HepG2 (cell line): ENCODE measurements around the gene PHEX. TPM values are rescaled to one million over a fixed set of nuclear protein-coding genes. Genes with fewer than 3 reads are reported as not detected.

Source experiments
- ATAC-seq: fragments of 200-7000 bp; cut with Tn5 transposase; 3 replicates; pipeline ENCODE4 v1.9.1; 2020; ENCODE audit warnings: mild to moderate bottlenecking, moderate library complexity
- BruUV-seq: library from RNA; stranded (reverse); fragments of 400-500 nt; replicated peaks from 2 replicates; lab custom pipeline; 2021; lab: Mats Ljungman, UMichigan
- CTCF ChIA-PET: fragments of 300-600 bp; formaldehyde crosslinking; extraction: SDS; loops from one replicate; lab custom pipeline; 2021; ENCODE audit warnings: low total read pairs, inconsistent platforms, low intra/inter-chr PET ratio; lab: Yijun Ruan, JAX
- POLR2A ChIA-PET: fragments of 350-600 bp; sonication (Branson Sonifier 250); formaldehyde crosslinking; loops from one replicate; lab custom pipeline; 2020; ENCODE audit warnings: antibody characterized with exemption, inconsistent platforms; lab: Yijun Ruan, JAX
- DNase-seq: peaks from one replicate; pipeline ENCODE4 v3.0.0-alpha.2; 2015; ENCODE audit warnings: low spot score
- FAIRE-seq: peaks from 3 replicates; lab custom pipeline; 2011; peaks lifted over from hg19 to GRCh38; lab: Jason Lieb, UNC
- H2AFZ ChIP-seq: one replicate; pipeline ENCODE4 v1.6.1; 2011; ENCODE audit warnings: low read length, inconsistent platforms
- H3K27ac ChIP-seq: fragments of 300-600 bp; 3 replicates; pipeline ENCODE4 v1.8.0; 2011; ENCODE audit warnings: mixed run types, mild to moderate bottlenecking, mixed read lengths, low read length, inconsistent platforms; ENCODE audit not compliant: insufficient read depth; ENCODE audit errors: extremely low read length
- H3K27me3 ChIP-seq, 2 experiments: fragments of 200-600 bp in 1 of 2; 2 replicates in 1 of 2; 3 replicates in 1 of 2; pipeline versions ENCODE4 v1.6.0 to v1.8.0; 2011; ENCODE audit warnings: low read length in 2 of 2, mild to moderate bottlenecking in 2 of 2, moderate library complexity in 2 of 2, inconsistent platforms in 1 of 2; ENCODE audit not compliant: insufficient read depth in 2 of 2, control insufficient read depth in 1 of 2
- H3K36me3 ChIP-seq, 2 experiments: fragments of 200-600 bp in 1 of 2; replicated peaks in 1 of 2; 2 replicates in 1 of 2; 3 replicates in 1 of 2; pipeline versions ENCODE4 v1.5.1 to v1.8.0; 2011; ENCODE audit warnings: low read length in 2 of 2, inconsistent platforms in 1 of 2; ENCODE audit not compliant: insufficient read depth in 2 of 2, control insufficient read depth in 1 of 2
- H3K4me1 ChIP-seq: 2 replicates; pipeline ENCODE4 v1.5.1; 2012; ENCODE audit warnings: low read length, inconsistent platforms; ENCODE audit not compliant: insufficient read depth
- H3K4me2 ChIP-seq: 2 replicates; pipeline ENCODE4 v1.6.0; 2011; ENCODE audit warnings: low read depth, low read length, inconsistent platforms
- H3K4me3 ChIP-seq, 3 experiments: fragments of 200-600 bp in 1 of 3; sonication (generic), shearing (Covaris generic) in 1 of 3; replicated peaks in 1 of 3; 2 replicates each; pipeline ENCODE4 v1.5.1; 2011 to 2016; ENCODE audit warnings: low read length in 3 of 3, inconsistent platforms in 2 of 3, low read depth in 2 of 3, mild to moderate bottlenecking in 2 of 3, control low read depth in 1 of 3, mixed read lengths in 1 of 3; ENCODE audit not compliant: insufficient read depth in 1 of 3
- H3K79me2 ChIP-seq: one replicate; pipeline ENCODE4 v1.6.1; 2011; ENCODE audit warnings: low read length, inconsistent platforms; ENCODE audit not compliant: insufficient read depth
- H3K9ac ChIP-seq: 2 replicates; pipeline ENCODE4 v1.6.0; 2011; ENCODE audit warnings: mild to moderate bottlenecking, low read depth, low read length, inconsistent platforms; ENCODE audit not compliant: insufficient read depth
- H3K9me3 ChIP-seq: 2 replicates; pipeline ENCODE4 v1.5.1; 2012; ENCODE audit warnings: mild to moderate bottlenecking, low read length
- H4K20me1 ChIP-seq: 2 replicates; pipeline ENCODE4 v1.6.0; 2011; ENCODE audit warnings: inconsistent platforms, mild to moderate bottlenecking, low read length, moderate library complexity; ENCODE audit not compliant: insufficient read depth
- CHCHD3 ChIP-seq: sonication (generic); formaldehyde crosslinking; IDR thresholded peaks from 2 replicates; pipeline ENCODE4 v1.8.0; 2022; ENCODE audit warnings: mild to moderate bottlenecking, missing genetic modification reagents, moderate library complexity
- NAIF1 ChIP-seq: sonication (generic); formaldehyde crosslinking; IDR thresholded peaks from 2 replicates; pipeline ENCODE4 v1.5.0; 2020; ENCODE audit warnings: mild to moderate bottlenecking, missing genetic modification reagents, borderline replicate concordance
- ZNF567 ChIP-seq: sonication (generic); formaldehyde crosslinking; IDR thresholded peaks from 2 replicates; pipeline ENCODE4 v1.8.1; 2023; ENCODE audit warnings: mild to moderate bottlenecking, missing genetic modification reagents, borderline replicate concordance
- ZNF672 ChIP-seq: sonication (generic); formaldehyde crosslinking; IDR thresholded peaks from 2 replicates; pipeline ENCODE4 v1.8.1; 2022; ENCODE audit warnings: missing genetic modification reagents
- WGBS: methylation state at CpG from one replicate; pipeline ENCODE4 v1.1.6; 2017; ENCODE audit warnings: low lambda C conversion rate; 5-methylcytosine and 5-hydroxymethylcytosine counted together
- in situ Hi-C: cut with HindIII; loops from 2 replicates; pipeline ENCODE4 v1.10.0; 2017; ENCODE audit warnings: low pct_unique_long_range_greater_than_20kb; ENCODE audit not compliant: extremely low pct_ligation_motif_present
- intact Hi-C: fragments of 100-400 bp; cut with micrococcal nuclease; formaldehyde crosslinking; loops from one replicate; pipeline ENCODE4 v1.10.0; 2022; ENCODE audit not compliant: unreplicated experiment
- polyA plus RNA-seq, 8 experiments: library from polyadenylated mRNA; depleted of rRNA in 3 of 8; stranded (reverse) in 7 of 8; unstranded in 1 of 8; fragments of >200 nt; fragmentation: Illumina TruSeq in 4 of 8; extraction: Trizol in 4 of 8; gene quantifications; 2 replicates each; pipeline versions ENCODE4 v1.2.1 to v1.2.3, GENCODE V29; 2011 to 2016; ENCODE audit warnings: low read depth in 4 of 8, missing spikeins in 1 of 8, mixed read lengths in 1 of 8; ENCODE audit not compliant: insufficient read depth in 1 of 8
- total RNA-seq, 5 experiments: library from RNA; depleted of rRNA; stranded (reverse); fragments of >200 nt; fragmentation: Illumina TruSeq; extraction: Trizol; gene quantifications; 2 replicates each; pipeline ENCODE4 v1.2.3, GENCODE V29; 2016; ENCODE audit warnings: low read depth in 1 of 5
- TF ChIP-seq, protein P1 (sequence below): sonication (generic); formaldehyde crosslinking; IDR thresholded peaks from 2 replicates; pipeline ENCODE4 v1.8.0; 2022; ENCODE audit warnings: mild to moderate bottlenecking, missing genetic modification reagents; ENCODE audit not compliant: insufficient replicate concordance

Gene PHEX
- total and polyA plus RNA-seq, 2 of the 13 experiments (the other 11 are each of a cell fraction or from before 2014, with no cell fraction given): 0.01 to 0.27 TPM

- Histone ChIP-seq H3K27me3 (no peaks in the 10 kb centered on the region), H3K27ac (no peak overlapping the region), H3K36me3 (no peaks in the 10 kb centered on the region), H3K9me3 (no peaks in the 10 kb centered on the region), H2AFZ (no peak overlapping the region), H3K4me2 (no peak overlapping the region), H3K79me2 (no peaks in the 10 kb centered on the region), H3K4me3 (no peak overlapping the region), H4K20me1 (no peaks in the 10 kb centered on the region), H3K4me1 (no peaks in the 10 kb centered on the region), H3K9ac (no peak overlapping the region)
- in situ Hi-C loops: no loop called here
- ChIA-PET POLR2A (no interaction called here), CTCF (no interaction called here)
- ATAC-seq: no peak
- 91% methylated on average over 3 of the region's 3 CpGs for WGBS
- FAIRE-seq: no peak
- TF ChIP-seq, protein P1, sequence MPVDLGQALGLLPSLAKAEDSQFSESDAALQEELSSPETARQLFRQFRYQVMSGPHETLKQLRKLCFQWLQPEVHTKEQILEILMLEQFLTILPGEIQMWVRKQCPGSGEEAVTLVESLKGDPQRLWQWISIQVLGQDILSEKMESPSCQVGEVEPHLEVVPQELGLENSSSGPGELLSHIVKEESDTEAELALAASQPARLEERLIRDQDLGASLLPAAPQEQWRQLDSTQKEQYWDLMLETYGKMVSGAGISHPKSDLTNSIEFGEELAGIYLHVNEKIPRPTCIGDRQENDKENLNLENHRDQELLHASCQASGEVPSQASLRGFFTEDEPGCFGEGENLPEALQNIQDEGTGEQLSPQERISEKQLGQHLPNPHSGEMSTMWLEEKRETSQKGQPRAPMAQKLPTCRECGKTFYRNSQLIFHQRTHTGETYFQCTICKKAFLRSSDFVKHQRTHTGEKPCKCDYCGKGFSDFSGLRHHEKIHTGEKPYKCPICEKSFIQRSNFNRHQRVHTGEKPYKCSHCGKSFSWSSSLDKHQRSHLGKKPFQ (CRISPR knock-in tag): no peak
- TF ChIP-seq ZNF672 (CRISPR knock-in tag): no peak
- no peak for DNase-seq
- no TSS peak for BruUV-seq
- intact Hi-C loops: no loop called here
Measured at GRCh38 chrX:22053481-22053880, 21.4 kb downstream of the PHEX start.

DNA sequence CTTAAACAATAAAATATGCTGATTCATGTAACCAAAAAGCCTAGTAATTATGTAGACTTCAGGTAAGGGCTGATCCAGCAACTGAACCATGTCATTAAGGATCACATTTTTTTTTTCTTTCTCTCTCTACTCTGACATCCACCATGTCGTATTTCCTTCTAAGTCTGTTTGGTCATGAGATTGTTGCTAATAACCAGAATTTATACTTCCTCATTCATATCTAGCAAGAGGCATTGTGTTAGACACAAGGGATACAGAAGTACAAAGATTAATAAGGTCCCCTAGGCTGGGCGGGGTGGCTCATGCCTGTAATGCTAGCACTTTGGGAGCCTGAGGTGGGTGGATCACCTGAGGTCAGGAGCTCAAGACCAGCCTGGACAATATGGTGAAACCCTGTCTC is 24.1 kb downstream of the PHEX start:
- ATAC-seq (no peak), DNase-seq (no peak), FAIRE-seq (no peak)
- Histone ChIP-seq H3K9me3 (no peaks in the 10 kb centered on the region), H3K27ac (no peak overlapping the region), H4K20me1 (no peaks in the 10 kb centered on the region), H3K4me1 (no peaks in the 10 kb centered on the region), H3K36me3 (no peaks in the 10 kb centered on the region), H3K9ac (no peak overlapping the region), H3K27me3 (no peaks in the 10 kb centered on the region), H2AFZ (no peak overlapping the region), H3K4me2 (no peak overlapping the region), H3K79me2 (no peaks in the 10 kb centered on the region), H3K4me3 (no peak overlapping the region)
- in situ Hi-C loops: no loop called here
- ChIA-PET CTCF (no interaction called here), POLR2A (no interaction called here)
- 100% methylated on average over 2 of the region's 2 CpGs for WGBS
- intact Hi-C loops: no loop called here
- TF ChIP-seq ZNF567: no peak
- no peak for TF ChIP-seq CHCHD3 (CRISPR knock-in tag)
- no peak for TF ChIP-seq NAIF1
- no TSS peak for BruUV-seq
